Kidney (tissue), 14 donors: Measurements from ENCODE around the gene TMEM203. TPM values are rescaled to one million over a fixed set of nuclear protein-coding genes. Genes with fewer than 3 reads are reported as not detected.

Source experiments
- DNase-seq, 5 donors: peaks; one replicate each; pipeline ENCODE4 v3.0.0-alpha.2; 2013 to 2020
- FAIRE-seq: peaks from 2 replicates; lab custom pipeline; 2012; peaks lifted over from hg19 to GRCh38; lab: Jason Lieb, UNC
- H3K27ac ChIP-seq, 2 donors: one replicate each; pipeline ENCODE4 v1.7.0; 2013; ENCODE audit warnings: low read depth in 2 of 2, low read length in 2 of 2, inconsistent platforms in 1 of 2
- H3K27me3 ChIP-seq: one replicate; pipeline ENCODE4 v1.7.1; 2013; ENCODE audit warnings: low read length, inconsistent platforms; ENCODE audit not compliant: control insufficient read depth, insufficient read depth
- H3K36me3 ChIP-seq, 3 donors: one replicate each; pipeline versions ENCODE4 v1.7.0 to v1.7.1; 2013; ENCODE audit warnings: low read length in 3 of 3, control low read depth in 1 of 3, inconsistent platforms in 1 of 3; ENCODE audit not compliant: insufficient read depth in 3 of 3, control insufficient read depth in 2 of 3
- H3K4me1 ChIP-seq, 3 donors: one replicate each; pipeline versions ENCODE4 v1.7.0 to v1.7.1; 2013; ENCODE audit warnings: low read length in 3 of 3, inconsistent platforms in 1 of 3, low read depth in 1 of 3; ENCODE audit not compliant: control insufficient read depth in 2 of 3, insufficient read depth in 2 of 3
- H3K4me3 ChIP-seq, 3 donors: one replicate each; pipeline versions ENCODE4 v1.7.0 to v1.8.1; 2013; ENCODE audit warnings: low read length in 3 of 3, control low read depth in 1 of 3, inconsistent platforms in 1 of 3
- H3K9ac ChIP-seq, 3 donors: one replicate each; pipeline versions ENCODE4 v1.7.0 to v1.7.1; 2013; ENCODE audit warnings: low read length in 3 of 3, control low read depth in 1 of 3, inconsistent platforms in 1 of 3
- H3K9me3 ChIP-seq, 3 donors: one replicate each; pipeline versions ENCODE4 v1.7.0 to v1.7.1; 2013; ENCODE audit warnings: low read length in 3 of 3, control low read depth in 1 of 3, inconsistent platforms in 1 of 3; ENCODE audit not compliant: control insufficient read depth in 2 of 3, insufficient read depth in 1 of 3
- CTCF ChIP-seq: IDR thresholded peaks from 3 replicates; pipeline ENCODE4 v1.5.1; 2012; ENCODE audit warnings: mild to moderate bottlenecking, moderate library complexity, borderline replicate concordance; ENCODE audit not compliant: insufficient read depth; ENCODE audit errors: extremely low read depth
- intact Hi-C: fragments of 100-400 bp; cut with DNase I; formaldehyde crosslinking; loops from one replicate; pipeline ENCODE4 v1.11.1; 2022
- polyA plus RNA-seq: library from polyadenylated mRNA; stranded (reverse); fragments of 350-450 nt; fragmentation: Illumina TruSeq; extraction: RNeasy Lipid Tissue Mini Kit (QIAGEN cat#74804); gene quantifications from one replicate; pipeline ENCODE4 v1.2.3, GENCODE V29; 2014; ENCODE audit warnings: low read depth, low replicate concordance; ENCODE audit not compliant: insufficient read depth
- total RNA-seq: library from RNA; stranded (reverse); fragmentation: NEBNext Ultra II Directional; extraction: Animal tissue kit (Norgen Biotek cat#: 25700); gene quantifications from one replicate; pipeline ENCODE4 v1.2.1, GENCODE V29; 2021
- donor health status: control.
- donor health status: control.
- donor health status: control.
- donor health status: control.
- donor health status: control.
- donor health status: DM: yes; HTN: yes; CAD: no.
- donor health status: Normal renal cell carcinoma (clear cell type).

Gene TMEM203
- total and polyA plus RNA-seq, 2 donors from 2014 or later, result 36.3 to 53.5 TPM

GRCh38 chr9:137247135-137247915 lies 41.9 kb upstream of the TMEM203 start:
- H3K27ac ChIP-seq, result no peak overlapping the region
- H3K9ac ChIP-seq, result no peak overlapping the region
- intact Hi-C loops, result no loop called here
- TF ChIP-seq CTCF, result no peak
- H3K9me3 ChIP-seq, result no peaks in the 10 kb centered on the region
- peaks cover 2 to 13% (median 6%) of the 10 kb centered on the region in 3 donors for H3K36me3 ChIP-seq
- peaks cover 0 to 12% (median 5%) of the 10 kb centered on the region in 3 donors for H3K4me1 ChIP-seq
- H3K27me3 ChIP-seq, result no peaks in the 10 kb centered on the region
- H3K4me3 ChIP-seq, result no peak overlapping the region
- FAIRE-seq (no peak), DNase-seq (peak in 4 of 5 donors; percentile 34 to 61 (median 38))

GRCh38 chr9:137245450-137246421 lies 40.3 kb upstream of the TMEM203 start:
- Histone ChIP-seq H3K4me3 (no peak overlapping the region), H3K27ac (no peak overlapping the region), H3K27me3 (no peaks in the 10 kb centered on the region), H3K9ac (no peak overlapping the region), H3K9me3 (no peaks in the 10 kb centered on the region), H3K4me1 (peaks cover 0 to 15% (median 7%) of the 10 kb centered on the region in 3 donors), H3K36me3 (peaks cover 2 to 13% (median 6%) of the 10 kb centered on the region in 3 donors)
- DNase-seq, result peak in 1 of 5 donors; percentile 46
- intact Hi-C loops, result no loop called here
- TF ChIP-seq CTCF, result no peak
- no peak for FAIRE-seq

- Histone ChIP-seq H3K9ac (no peak overlapping the region), H3K27ac (no peak overlapping the region), H3K9me3 (no peaks in the 10 kb centered on the region), H3K36me3 (peaks cover 2 to 13% (median 6%) of the 10 kb centered on the region in 3 donors), H3K4me3 (no peak overlapping the region), H3K27me3 (no peaks in the 10 kb centered on the region), H3K4me1 (peaks cover 0 to 15% (median 7%) of the 10 kb centered on the region in 3 donors)
- TF ChIP-seq CTCF, result no peak
- intact Hi-C loops, result no loop called here
- FAIRE-seq (no peak), DNase-seq (peak in 3 of 5 donors; percentile 34 to 69 (median 43))
Observed at GRCh38 chr9:137244486-137245449, 39.3 kb upstream of the TMEM203 start.
